Measurements from ENCODE around the gene HOXB1.
"Not testable (repeated sequence)": the region's sequence is repeated elsewhere in the genome, so short reads cannot be mapped to it uniquely, and the experiment has no call there.

The HOXB1 gene

DNA sequence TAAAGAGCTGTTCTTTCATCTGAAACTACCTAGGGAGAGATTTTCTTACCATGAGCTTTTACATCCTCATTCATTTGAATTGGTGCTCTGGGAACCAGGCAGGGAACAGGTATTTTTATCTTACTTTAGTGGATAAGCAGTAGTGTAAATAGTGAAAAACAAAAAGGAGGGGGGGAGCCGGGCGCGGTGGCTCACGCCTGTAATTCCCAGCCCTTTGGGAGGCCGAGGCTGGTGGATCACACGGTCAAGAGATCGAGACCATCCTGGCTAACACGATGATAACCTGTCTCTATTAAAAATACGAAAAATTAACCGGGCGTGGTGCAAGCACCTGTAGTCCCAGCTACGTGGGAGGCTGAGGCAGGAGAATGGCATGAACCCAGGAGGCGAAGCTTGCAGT is 41.0 kb downstream of the HOXB1 start:
- DNase-seq: no peak

DNA sequence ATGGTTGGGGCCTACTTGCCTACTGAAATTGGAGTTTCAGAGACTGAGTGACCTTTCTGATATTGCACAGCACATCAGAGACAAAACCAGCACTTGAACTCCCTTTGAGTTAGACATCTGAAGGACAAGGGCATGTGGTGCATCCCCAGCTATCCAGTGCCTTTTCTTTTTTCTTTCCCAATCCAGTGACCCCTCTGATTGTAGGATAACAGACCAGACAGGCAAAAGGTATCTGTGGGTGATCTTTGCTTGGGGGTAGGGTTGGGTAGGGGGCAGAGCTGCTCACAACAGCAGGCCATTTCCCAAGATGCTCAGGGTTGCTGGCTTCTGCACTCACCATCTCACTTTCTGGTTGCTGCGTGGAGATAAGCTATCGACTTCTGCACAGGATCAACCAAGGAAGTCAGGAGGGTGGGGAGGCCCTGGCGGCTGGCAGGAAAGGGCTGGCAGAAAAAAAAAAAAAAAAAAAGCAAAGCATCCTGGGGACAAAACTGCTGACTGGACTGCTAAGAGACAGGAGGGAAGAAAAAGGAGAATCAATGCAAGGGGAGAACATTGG is 42.2 kb downstream of the HOXB1 start:
- DNase-seq: no peak

GRCh38 chr17:48487221-48487620 is 43.6 kb downstream of the HOXB1 start:
- no peak for DNase-seq

DNA sequence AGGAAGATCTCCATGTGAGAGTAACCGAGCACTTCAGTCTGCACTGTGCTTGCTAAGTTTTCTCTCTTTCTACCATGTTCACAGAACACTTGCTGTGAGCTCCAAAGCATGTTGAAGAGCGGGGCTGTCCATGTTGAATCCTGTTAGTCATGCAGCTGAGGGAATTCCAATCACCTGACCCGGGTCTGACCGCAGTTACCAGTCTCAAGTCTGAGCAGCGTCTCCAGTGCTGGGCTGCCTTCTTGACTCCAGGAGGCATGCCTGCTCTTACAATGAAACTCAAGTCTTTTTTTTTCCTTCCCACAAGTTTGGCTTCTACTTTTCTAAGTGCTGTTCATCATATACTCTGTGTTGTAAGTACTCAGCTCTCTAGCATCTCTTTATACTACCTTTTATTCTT is 44.3 kb downstream of the HOXB1 start:
- DNase-seq: no peak

GRCh38 chr17:48484850-48485249 is 46.0 kb downstream of the HOXB1 start:
- no peak for DNase-seq

GRCh38 chr17:48484256-48484655 is 46.6 kb downstream of the HOXB1 start:
- no peak for DNase-seq

DNA sequence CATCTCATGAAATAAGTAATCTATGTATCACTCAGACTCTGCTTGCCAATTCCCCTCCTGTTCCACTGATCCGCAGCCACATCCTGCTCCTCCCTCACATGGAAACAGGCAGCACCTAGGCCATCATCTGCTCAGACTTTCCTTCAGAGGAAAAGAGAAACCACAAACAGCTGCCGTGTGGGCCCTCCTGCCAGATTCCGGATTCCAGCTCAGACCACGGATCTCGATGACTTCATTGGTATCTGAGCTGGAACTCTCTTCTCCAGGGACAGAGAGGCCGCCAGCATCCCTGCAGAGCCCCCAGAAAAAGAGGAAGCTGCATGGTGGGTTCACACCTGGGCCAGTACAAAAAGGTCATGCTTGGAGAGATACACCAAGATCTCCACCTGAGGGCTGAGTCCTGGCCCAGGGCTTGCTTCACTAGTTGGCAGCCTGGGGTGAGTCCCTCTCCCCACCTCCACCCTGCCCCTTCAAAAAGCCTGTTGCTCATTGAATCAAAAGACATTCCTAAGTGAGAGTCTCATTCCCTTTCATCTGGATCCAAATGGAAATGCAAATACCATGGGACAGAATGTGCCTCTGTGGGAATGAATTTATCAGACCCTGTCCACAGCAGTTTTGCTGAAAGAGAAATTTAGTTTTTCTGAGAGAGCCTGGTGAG is 47.2 kb downstream of the HOXB1 start:
- no peak for DNase-seq

GRCh38 chr17:48483004-48483403 is 47.8 kb downstream of the HOXB1 start:
- DNase-seq: no peak

- not testable (repeated sequence) for DNase-seq
These were observed 48.5 kb downstream of the HOXB1 start for GRCh38 chr17:48482301-48482700.

GRCh38 chr17:48479014-48479402 is 51.8 kb downstream of the HOXB1 start:
- DNase-seq: no peak
